Fibroblast of lung (primary cell): ENCODE results near the gene GLYR1.

ENCODE experiments used
- CTCF ChIP-seq, 2 donors: IDR thresholded peaks in 1 of 2; conservative IDR thresholded peaks in 1 of 2; 1 replicate in 1 of 2; 2 replicates in 1 of 2; pipeline ENCODE4 v1.5.1; 2011 to 2012; ENCODE audit warnings: low read length in 2 of 2, control low read depth in 1 of 2, inconsistent platforms in 1 of 2, low read depth in 1 of 2, mild to moderate bottlenecking in 1 of 2
- EZH2 ChIP-seq: IDR thresholded peaks from 2 replicates; pipeline ENCODE4 v1.5.1; 2012; ENCODE audit warnings: low read length, control low read depth, mild to moderate bottlenecking; ENCODE audit errors: missing control alignments

GRCh38 chr16:4765511-4766474 is 81.3 kb downstream of the GLYR1 start:
- TF ChIP-seq CTCF (conservative IDR thresholded peaks at IDR 0.05 in 1 of 2, IDR thresholded peaks at IDR 0.05 in 1 of 2; ENCODE audit: low read depth in 1 of 2, low read length in 2 of 2) (no peak), EZH2 (no peak)
